B cell (primary cell): ENCODE data around the gene SEMA3B. TPM values are rescaled to one million over a fixed set of nuclear protein-coding genes. Genes with fewer than 3 reads are reported as not detected.

Experiments
- ATAC-seq: fragments of 200-7000 bp; cut with Tn5 transposase; one replicate; pipeline ENCODE4 v1.10.0; 2021; ENCODE audit warnings: low read depth, mild to moderate bottlenecking, moderate number of reproducible peaks, moderate library complexity
- CTCF ChIA-PET: fragments of 350-600 bp; sonication (Branson Sonifier 250); formaldehyde crosslinking; loops from one replicate; lab custom pipeline; 2021; ENCODE audit warnings: antibody characterized with exemption, inconsistent platforms; lab: Charles Lee
- POLR2A ChIA-PET: fragments of 350-600 bp; sonication (Branson Sonifier 250); formaldehyde crosslinking; loops from one replicate; lab custom pipeline; 2021; ENCODE audit warnings: antibody characterized with exemption; lab: Charles Lee
- DNase-seq: peaks from one replicate; pipeline ENCODE4 v3.0.0; 2013
- H2AFZ ChIP-seq: 2 replicates; pipeline ENCODE4 v1.6.1; 2012; ENCODE audit warnings: mild to moderate bottlenecking, low read depth, low read length; ENCODE audit not compliant: insufficient read depth, poor library complexity, severe bottlenecking
- H3K27ac ChIP-seq, 2 donors: 1 replicate in 1 of 2; 2 replicates in 1 of 2; pipeline ENCODE4 v1.5.1; 2012 to 2013; ENCODE audit warnings: low read length in 2 of 2, mild to moderate bottlenecking in 2 of 2, moderate library complexity in 1 of 2
- H3K27me3 ChIP-seq, 4 experiments: fragments of 200-600 bp in 1 of 4; sonication (generic) in 1 of 4; replicated peaks in 1 of 4; 1 replicate in 2 of 4; 2 replicates in 2 of 4; pipeline versions ENCODE4 v1.6.1 to v1.7.0; 2013 to 2016; ENCODE audit warnings: low read length in 3 of 4, mild to moderate bottlenecking in 2 of 4, mixed read lengths in 1 of 4, moderate library complexity in 1 of 4; ENCODE audit not compliant: insufficient read depth in 4 of 4, control insufficient read depth in 3 of 4; ENCODE audit errors: control extremely low read depth in 1 of 4
- H3K36me3 ChIP-seq, 2 experiments: replicated peaks in 1 of 2; 1 replicate in 1 of 2; 2 replicates in 1 of 2; pipeline versions ENCODE4 v1.6.1 to v1.7.1; 2013; ENCODE audit warnings: low read length in 1 of 2; ENCODE audit not compliant: insufficient read depth in 2 of 2, control insufficient read depth in 1 of 2; ENCODE audit errors: control extremely low read depth in 1 of 2, extremely low read depth in 1 of 2
- H3K4me1 ChIP-seq, 2 donors: fragments of 200-600 bp in 1 of 2; sonication (generic) in 1 of 2; 1 replicate in 1 of 2; 2 replicates in 1 of 2; pipeline versions ENCODE4 v1.5.1 to v1.6.1; 2013 to 2017; ENCODE audit warnings: low read length in 2 of 2; ENCODE audit not compliant: control insufficient read depth in 2 of 2, insufficient read depth in 2 of 2
- H3K4me2 ChIP-seq: replicated peaks from 2 replicates; pipeline ENCODE3; 2012; ENCODE audit warnings: mild to moderate bottlenecking, low read depth, low read length; ENCODE audit not compliant: poor library complexity, severe bottlenecking
- H3K4me3 ChIP-seq, 5 experiments: fragments of 200-600 bp in 1 of 5; sonication (generic) in 1 of 5; 1 replicate in 3 of 5; 2 replicates in 2 of 5; pipeline versions ENCODE4 v1.5.1 to v1.7.0; 2011 to 2016; ENCODE audit warnings: low read length in 4 of 5, mild to moderate bottlenecking in 4 of 5, low read depth in 2 of 5, control low read depth in 1 of 5, moderate library complexity in 1 of 5; ENCODE audit not compliant: insufficient read depth in 1 of 5; ENCODE audit errors: control extremely low read depth in 1 of 5, extremely low read depth in 1 of 5
- H3K79me2 ChIP-seq: fragments of 200-600 bp; sonication (generic); one replicate; pipeline ENCODE4 v1.6.0; 2016; ENCODE audit warnings: low read length; ENCODE audit not compliant: control insufficient read depth, insufficient read depth
- H3K9ac ChIP-seq: fragments of 200-600 bp; sonication (generic); 2 replicates; pipeline ENCODE4 v1.6.1; 2017; ENCODE audit warnings: mild to moderate bottlenecking, low read length, moderate library complexity
- H3K9me3 ChIP-seq, 3 donors: one replicate each; pipeline versions ENCODE4 v1.6.1 to v1.7.1; 2013; ENCODE audit warnings: low read length in 2 of 3; ENCODE audit not compliant: control insufficient read depth in 2 of 3, insufficient read depth in 1 of 3; ENCODE audit errors: control extremely low read depth in 1 of 3
- H4K20me1 ChIP-seq: 2 replicates; pipeline ENCODE4 v1.6.0; 2012; ENCODE audit warnings: mild to moderate bottlenecking, low read length; ENCODE audit not compliant: insufficient read depth, control insufficient read depth, poor library complexity, severe bottlenecking
- H3K27ac Mint-ChIP-seq: one replicate; pipeline ENCODE4 v1.8.0; 2021; ENCODE audit warnings: mixed read lengths
- H3K27me3 Mint-ChIP-seq: one replicate; pipeline ENCODE4 v1.8.0; 2021; ENCODE audit warnings: mixed read lengths
- H3K4me1 Mint-ChIP-seq: one replicate; pipeline ENCODE4 v1.8.0; 2021; ENCODE audit warnings: mixed read lengths
- H3K4me3 Mint-ChIP-seq: one replicate; pipeline ENCODE4 v1.8.0; 2021; ENCODE audit warnings: mixed read lengths
- H3K9me3 Mint-ChIP-seq: one replicate; pipeline ENCODE4 v1.8.0; 2022; ENCODE audit warnings: mixed read lengths; ENCODE audit not compliant: insufficient read depth
- CTCF ChIP-seq: fragments of 200-600 bp; IDR thresholded peaks from one replicate; pipeline ENCODE4 v1.8.0; 2022; ENCODE audit warnings: antibody characterized with exemption, mild to moderate bottlenecking
- EZH2 ChIP-seq: IDR thresholded peaks from 2 replicates; pipeline ENCODE4 v1.6.1; 2012; ENCODE audit warnings: borderline replicate concordance, low read depth, mild to moderate bottlenecking, moderate library complexity, low read length; ENCODE audit not compliant: insufficient read depth, poor library complexity, severe bottlenecking
- WGBS: methylation state at CpG from one replicate; pipeline ENCODE4 v1.1.5; 2013; ENCODE audit warnings: missing lambda C conversion rate; ENCODE audit not compliant: insufficient coverage; 5-methylcytosine and 5-hydroxymethylcytosine counted together
- intact Hi-C: fragments of 100-400 bp; cut with micrococcal nuclease; formaldehyde crosslinking; loops from one replicate; pipeline ENCODE4 v1.10.0; 2022
- polyA plus RNA-seq: library from polyadenylated mRNA; depleted of rRNA; stranded (reverse); fragments of >200 nt; gene quantifications from 2 replicates; pipeline ENCODE4 v1.2.3, GENCODE V29; 2012
- total RNA-seq, 2 donors: library from RNA; stranded (reverse); fragments of 120-200 nt in 1 of 2; gene quantifications; 1 replicate in 1 of 2; 2 replicates in 1 of 2; pipeline versions ENCODE4 v1.2.3 to v1.2.4, GENCODE V29; 2013 to 2022

SEMA3B gene
- total and polyA plus RNA-seq, 2 donors (not counting 1 experiment from before 2014, with no cell fraction given) = 0.34 to 0.52 TPM

GRCh38 chr3:50299638-50299928 is 30.6 kb downstream of the SEMA3B start:
- Histone ChIP-seq H3K9me3 (no peaks in the 10 kb centered on the region), H3K36me3 (peaks cover 0 to 4% of the 10 kb centered on the region in 2 experiments), H3K9ac (peak overlapping the region; percentile 66), H3K4me1 (peaks cover 18 to 25% of the 10 kb centered on the region in 2 donors), H2AFZ (peak overlapping the region; percentile 79), H3K4me2 (peak overlapping the region; percentile 82), H3K27me3 (no peaks in the 10 kb centered on the region), H3K79me2 (peaks cover 13% of the 10 kb centered on the region), H3K27ac (peak overlapping the region; percentile 73 to 84), H4K20me1 (no peaks in the 10 kb centered on the region), H3K4me3 (peak overlapping the region; percentile 51 to 88 (median 63))
- no peak for DNase-seq
- intact Hi-C loops = loop anchor here (1.0 to 10.0 kb wide), 7 partner anchors 22 to 1085 kb away; partner anchors contain the start of genes GNAI2, MANF, RBM6 and TMEM115
- Mint-ChIP-seq H3K4me1 (peaks cover 35% of the 10 kb centered on the region), H3K27me3 (no peaks in the 10 kb centered on the region), H3K9me3 (no peaks in the 10 kb centered on the region), H3K4me3 (peak overlapping the region; percentile 100), H3K27ac (peak overlapping the region; percentile 100)
- 3% methylated on average over 12 of the region's 12 CpGs for WGBS
- TF ChIP-seq EZH2 (no peak), CTCF (no peak)
- POLR2A ChIA-PET = interaction anchor here (0.5 to 2.5 kb wide), 14 partner anchors 9 to 1292 kb away, joined by 3 to 27 read pairs (median 4); partner anchors contain the start of genes CYB561D2, GNAI2, HYAL2 and NPRL2
- no peak for ATAC-seq
- CTCF ChIA-PET = interaction anchor here (0.5 to 3.2 kb wide), 14 partner anchors 10 to 243 kb away, joined by 3 to 28 read pairs (median 5); partner anchors contain the start of genes CYB561D2, GNAI2, HYAL2 and NPRL2
